Stimulated activated CD8-positive, alpha-beta memory T cell treated with anti-CD3 and anti-CD28 coated beads, Interleukin-4, amount 100 ng/mL, for 24 hours (primary cell): ENCODE measurements around the gene MPHOSPH9.

ENCODE experiments used
- DNase-seq: peaks from one replicate; pipeline ENCODE4 v3.0.0-alpha.2; 2020; ENCODE audit warnings: low read depth

MPHOSPH9 gene

DNA sequence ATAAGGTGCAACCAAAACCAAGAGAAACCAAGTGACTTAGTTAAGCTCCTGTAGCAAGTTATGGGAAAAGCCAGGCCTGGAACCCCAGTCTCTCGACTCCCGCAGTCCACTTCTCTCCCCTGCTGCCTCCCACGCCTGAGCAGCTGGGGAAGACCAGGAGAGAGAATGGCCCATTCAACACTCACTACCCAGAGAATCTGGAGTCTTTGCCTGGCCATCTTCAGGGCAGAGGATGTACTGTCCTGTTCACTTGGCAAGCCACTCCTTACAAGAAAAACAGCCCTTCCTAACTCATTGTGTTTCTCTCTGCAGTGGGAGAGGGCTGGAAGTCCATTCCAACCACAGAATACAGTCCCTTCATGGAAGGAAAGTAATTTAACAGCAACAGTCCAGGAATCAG lies 83.9 kb downstream of the MPHOSPH9 start:
- DNase-seq, result no peak

DNA sequence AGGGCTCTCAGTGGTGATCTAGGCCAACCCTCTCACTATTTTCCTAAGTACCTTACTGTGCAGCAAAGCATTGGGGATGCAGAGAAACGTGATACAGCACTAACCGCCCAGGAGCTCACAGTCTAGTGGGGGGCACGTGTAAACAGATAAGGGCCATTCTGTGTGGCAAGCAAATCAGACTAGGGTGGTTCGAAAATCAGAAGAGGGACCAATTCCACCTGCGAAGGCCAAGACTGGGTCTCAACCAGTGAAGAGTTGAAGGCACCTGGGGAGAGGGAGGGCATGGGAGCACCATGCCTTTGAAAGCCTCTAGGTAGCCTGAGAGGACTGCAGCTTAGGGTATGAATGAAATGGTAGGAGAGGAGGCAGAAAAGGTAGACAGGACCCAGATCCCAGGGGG lies 84.3 kb downstream of the MPHOSPH9 start:
- no peak for DNase-seq

- no peak for DNase-seq
Measured at GRCh38 chr12:123148223-123148622, 84.7 kb downstream of the MPHOSPH9 start.

DNA sequence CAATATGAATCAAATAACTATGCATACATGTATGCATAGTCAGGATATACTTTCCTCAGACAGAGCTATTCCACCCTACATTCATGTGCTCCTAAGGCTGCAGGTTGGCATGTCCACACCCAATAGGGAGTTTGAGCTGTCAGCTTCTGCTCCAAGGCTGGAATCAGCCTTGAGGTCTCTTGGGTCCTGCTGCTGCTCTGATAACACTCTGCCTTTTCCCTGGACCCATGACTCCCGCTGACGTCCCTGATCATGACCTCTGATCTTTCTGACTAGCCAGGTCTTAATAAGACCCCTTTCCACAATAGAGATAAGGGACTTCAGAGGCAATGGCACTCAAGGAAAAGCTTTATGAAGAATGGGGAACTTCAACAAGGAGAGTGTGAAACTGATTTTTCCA lies 87.7 kb downstream of the MPHOSPH9 start:
- no peak for DNase-seq

GRCh38 chr12:123143736-123144461 lies 89.0 kb downstream of the MPHOSPH9 start:
- no peak for DNase-seq

- no peak for DNase-seq
Measured at GRCh38 chr12:123142921-123143735, 89.8 kb downstream of the MPHOSPH9 start.

GRCh38 chr12:123142518-123142840 lies 90.5 kb downstream of the MPHOSPH9 start:
- no peak for DNase-seq

- no peak for DNase-seq
Measured at GRCh38 chr12:123141615-123142517, 91.1 kb downstream of the MPHOSPH9 start.

DNA sequence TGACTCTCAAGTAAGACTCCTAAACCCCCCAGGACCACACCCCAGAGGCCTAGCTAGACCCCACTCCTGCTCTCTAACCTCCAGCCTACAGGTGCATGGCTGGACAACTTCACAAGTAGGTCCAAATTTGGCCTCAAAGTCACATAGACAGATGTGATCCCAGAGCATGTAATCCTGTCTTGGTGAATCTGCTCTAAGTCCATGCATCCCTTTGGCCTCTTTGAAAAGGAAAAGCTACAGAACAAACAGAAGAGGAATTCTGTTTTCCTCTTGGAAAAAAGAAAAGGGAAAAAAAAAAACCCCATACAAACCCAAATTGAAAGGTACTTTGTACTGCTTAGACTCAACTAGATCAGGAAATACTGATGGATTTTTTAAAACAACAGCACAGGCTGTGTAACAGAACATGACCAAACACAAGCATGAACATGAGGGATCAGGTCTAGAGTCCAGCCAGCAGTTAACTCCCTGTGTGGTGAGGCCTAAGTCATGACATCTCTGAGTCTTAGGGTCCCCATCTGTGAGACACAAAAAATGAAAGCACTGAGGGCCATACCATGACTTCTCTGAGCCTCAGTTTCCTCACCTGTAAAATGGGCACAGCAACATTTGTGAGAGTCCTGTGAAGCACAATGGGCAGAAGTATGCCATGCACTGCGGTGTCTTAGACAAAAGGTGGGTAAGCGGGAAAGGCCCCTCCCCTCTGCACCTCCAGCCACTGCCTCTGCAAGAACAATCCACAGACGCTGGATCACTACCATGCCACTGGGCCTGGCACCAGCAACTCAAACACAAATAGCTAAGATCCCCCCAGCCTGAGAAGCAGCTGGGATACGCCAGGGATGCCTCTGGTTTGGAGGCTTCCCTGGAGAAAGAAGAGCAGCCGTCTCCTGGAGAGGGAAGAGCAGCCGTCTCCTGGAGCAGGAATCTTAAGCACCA lies 92.0 kb downstream of the MPHOSPH9 start:
- DNase-seq, result no peak

DNA sequence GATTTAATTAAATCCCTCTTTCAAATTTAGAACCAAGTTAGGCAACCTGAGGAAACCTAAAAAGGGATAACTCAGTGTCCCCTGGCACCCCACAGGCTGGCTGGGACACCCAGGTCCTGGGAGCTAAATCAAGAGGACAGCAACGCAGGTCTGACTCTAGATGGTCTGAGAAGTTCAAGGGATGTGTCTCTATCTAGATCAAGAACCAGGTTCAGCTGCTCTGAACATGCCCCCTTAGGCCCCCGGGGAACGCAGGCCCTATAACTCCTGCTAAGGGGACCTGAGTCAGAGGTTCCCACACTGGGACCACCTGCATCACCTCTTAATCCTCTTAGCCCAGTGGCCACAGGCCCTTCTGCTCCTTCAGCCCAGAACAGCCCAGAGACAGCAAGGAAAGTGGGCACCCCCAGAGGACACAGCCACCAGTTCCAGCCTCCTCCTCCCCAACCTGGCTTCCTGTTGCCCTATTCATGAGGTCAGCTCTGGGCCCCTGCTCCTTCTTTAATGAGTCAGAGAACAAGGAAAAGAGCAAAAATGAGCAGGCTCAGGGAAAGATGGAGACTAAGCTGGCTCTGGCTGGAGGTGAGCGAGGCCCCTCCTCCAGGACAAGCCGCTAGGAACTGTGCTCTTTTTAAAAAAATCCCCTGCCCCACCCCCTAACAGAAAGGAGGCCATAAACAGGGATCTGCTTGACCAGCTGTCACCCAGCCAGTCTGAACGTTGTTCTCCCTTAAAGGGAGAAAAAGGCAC lies 92.8 kb downstream of the MPHOSPH9 start:
- DNase-seq, result no peak

- no peak for DNase-seq
Measured at GRCh38 chr12:123135688-123136087, 97.3 kb downstream of the MPHOSPH9 start.

DNA sequence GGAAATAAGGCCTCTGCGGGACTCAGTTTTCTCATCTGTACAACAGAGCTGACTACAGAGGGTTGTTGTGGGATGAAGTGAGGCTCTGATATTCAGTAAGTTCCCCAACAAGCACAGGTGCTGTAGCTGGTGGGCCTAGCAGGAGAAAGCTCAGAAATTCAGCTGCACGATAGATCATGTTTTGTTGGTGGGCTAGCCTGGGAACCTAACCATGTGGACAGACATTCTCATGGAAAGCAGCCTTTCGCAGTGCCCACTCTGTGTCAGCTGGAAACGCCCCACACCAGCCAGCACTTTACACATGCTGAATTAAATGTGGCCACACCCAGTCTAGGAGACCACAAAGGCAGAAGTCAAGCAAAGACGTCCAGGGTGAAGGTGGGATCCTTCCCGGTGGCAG lies 98.1 kb downstream of the MPHOSPH9 start:
- DNase-seq, result no peak

- no peak for DNase-seq
Measured at GRCh38 chr12:123134271-123134671, 98.7 kb downstream of the MPHOSPH9 start.

- DNase-seq, result no peak
Measured at GRCh38 chr12:123133701-123134100, 99.2 kb downstream of the MPHOSPH9 start.

DNA sequence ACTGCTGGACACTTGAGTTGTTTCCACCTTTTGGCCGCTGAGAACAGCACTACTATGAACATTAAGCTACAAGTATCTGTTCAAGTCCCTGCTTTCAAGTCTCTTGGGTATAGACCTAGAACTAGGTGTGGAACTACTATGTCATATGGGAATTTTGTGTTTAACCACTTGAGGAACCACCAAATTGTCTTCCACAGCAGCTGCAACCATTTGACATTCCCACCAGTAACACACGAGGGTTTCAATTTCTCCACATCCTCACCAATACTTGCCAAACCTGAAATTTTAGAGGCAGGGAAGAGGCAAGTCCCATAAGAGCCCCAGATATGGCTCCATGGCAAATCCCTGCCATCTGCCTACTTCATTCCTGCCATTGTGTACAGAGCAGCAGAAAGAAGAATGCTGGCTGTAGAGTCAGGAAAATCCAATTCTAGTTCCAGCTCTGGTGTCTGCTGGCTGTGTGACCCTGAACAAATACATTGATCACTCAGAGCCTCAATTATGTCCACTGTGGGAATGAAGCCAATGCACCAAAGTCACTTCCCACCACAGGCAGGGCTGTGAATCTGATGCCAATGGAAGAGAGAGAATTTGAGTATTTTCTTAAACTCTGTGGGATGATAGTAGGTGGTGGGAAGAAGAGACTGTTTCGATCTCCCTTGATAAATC lies 99.9 kb downstream of the MPHOSPH9 start:
- DNase-seq, result no peak

DNA sequence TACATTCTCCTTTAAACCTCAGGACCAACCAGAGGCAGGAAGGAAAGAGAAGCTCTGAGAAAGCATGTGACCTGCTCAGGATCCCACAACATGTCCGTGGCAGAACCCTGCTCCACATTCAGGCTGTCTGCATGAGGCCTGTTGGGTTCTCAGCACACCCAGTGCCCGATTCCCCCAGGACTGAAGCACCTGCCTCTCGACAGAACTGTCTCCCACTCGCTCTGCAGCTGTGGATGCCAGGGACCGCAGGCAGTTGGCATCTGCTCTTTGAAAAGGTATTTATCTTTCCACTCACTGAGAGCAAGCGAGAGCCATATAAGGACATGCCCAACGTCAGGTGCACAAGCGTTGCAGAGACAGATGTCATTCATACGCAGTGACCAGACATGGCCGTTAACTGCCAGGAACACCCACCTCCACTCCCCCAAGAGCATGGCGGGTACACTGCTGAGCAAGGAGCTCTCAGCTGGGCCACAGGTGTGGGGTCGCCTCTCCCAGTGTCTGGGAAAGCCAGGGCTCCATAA lies 101.0 kb downstream of the MPHOSPH9 start:
- no peak for DNase-seq

- DNase-seq, result no peak
Measured at GRCh38 chr12:123131291-123131832, 101.6 kb downstream of the MPHOSPH9 start.

- no peak for DNase-seq
Measured at GRCh38 chr12:123129621-123130020, 103.3 kb downstream of the MPHOSPH9 start.

DNA sequence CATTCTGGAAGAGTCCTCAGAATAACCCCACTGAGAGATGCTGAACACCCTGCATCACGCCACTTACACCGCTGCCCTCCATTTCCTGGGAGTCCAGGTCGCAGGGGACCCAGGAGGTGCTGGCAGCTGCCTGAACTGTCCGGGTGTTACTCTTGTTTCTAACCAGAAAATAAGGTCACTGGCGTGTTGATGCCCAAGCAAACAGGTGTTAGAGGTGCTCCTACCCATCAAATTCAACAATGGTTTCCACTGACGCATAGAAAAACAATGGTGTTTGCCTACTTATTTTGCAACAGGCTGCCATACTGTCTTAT lies 105.8 kb downstream of the MPHOSPH9 start:
- no peak for DNase-seq
